ACC112 (cell line): ENCODE measurements around the gene NBR1.
"Not testable (repeated sequence)": the region's sequence is repeated elsewhere in the genome, so short reads cannot be mapped to it uniquely, and the experiment has no call there.

Experiments used
- H2AFZ ChIP-seq: fragments of 200-600 bp; sonication (generic); one replicate; pipeline ENCODE4 v1.6.0; 2017; ENCODE audit warnings: antibody characterized with exemption, low read length; ENCODE audit not compliant: unreplicated experiment
- H3K27ac ChIP-seq: fragments of 200-600 bp; sonication (generic); 2 replicates; pipeline ENCODE4 v1.5.1; 2014; ENCODE audit warnings: low read depth, mild to moderate bottlenecking, antibody characterized with exemption, low read length, moderate library complexity
- H3K27me3 ChIP-seq: fragments of 200-600 bp; sonication (generic); 2 replicates; pipeline ENCODE4 v1.6.1; 2014; ENCODE audit warnings: mild to moderate bottlenecking, antibody characterized with exemption, low read length, moderate library complexity, mixed read lengths; ENCODE audit not compliant: insufficient read depth
- H3K36me3 ChIP-seq: fragments of 200-600 bp; sonication (generic); 2 replicates; pipeline ENCODE4 v1.6.1; 2016; ENCODE audit warnings: mild to moderate bottlenecking, antibody characterized with exemption, low read length, moderate library complexity, mixed read lengths; ENCODE audit not compliant: insufficient read depth
- H3K4me1 ChIP-seq: fragments of 200-600 bp; sonication (generic); one replicate; pipeline ENCODE4 v1.6.1; 2016; ENCODE audit warnings: low read length, mixed read lengths; ENCODE audit not compliant: insufficient read depth, unreplicated experiment, control insufficient read depth
- H3K4me3 ChIP-seq: fragments of 200-600 bp; sonication (generic); 2 replicates; pipeline ENCODE4 v1.5.1; 2014; ENCODE audit warnings: mild to moderate bottlenecking, low read depth, low read length
- H3K79me2 ChIP-seq: fragments of 200-600 bp; sonication (generic); one replicate; pipeline ENCODE4 v1.6.0; 2016; ENCODE audit warnings: low read length; ENCODE audit not compliant: control insufficient read depth, unreplicated experiment, insufficient read depth

NBR1 gene

GRCh38 chr17:43186656-43187055, 15.6 kb downstream of the NBR1 start:
- not testable (repeated sequence) for H3K79me2 ChIP-seq, H3K4me3 ChIP-seq, H3K4me1 ChIP-seq, H2AFZ ChIP-seq, H3K27ac ChIP-seq, H3K27me3 ChIP-seq
- peaks cover 28% of the 10 kb centered on the region for H3K36me3 ChIP-seq

- Histone ChIP-seq H3K27me3 (no peaks in the 10 kb centered on the region), H2AFZ (no peak overlapping the region), H3K4me3 (no peak overlapping the region), H3K36me3 (peaks cover 50% of the 10 kb centered on the region), H3K27ac (no peak overlapping the region), H3K79me2 (no peaks in the 10 kb centered on the region), H3K4me1 (no peaks in the 10 kb centered on the region)
Measured at GRCh38 chr17:43193251-43193650, 22.2 kb downstream of the NBR1 start.

GRCh38 chr17:43199633-43200032, 28.6 kb downstream of the NBR1 start:
- peaks cover 31% of the 10 kb centered on the region for H3K36me3 ChIP-seq
- no peaks in the 10 kb centered on the region for H3K4me1 ChIP-seq
- no peak overlapping the region for H3K4me3 ChIP-seq
- H2AFZ ChIP-seq: no peak overlapping the region
- H3K79me2 ChIP-seq: no peaks in the 10 kb centered on the region
- H3K27me3 ChIP-seq: no peaks in the 10 kb centered on the region
- no peak overlapping the region for H3K27ac ChIP-seq

GRCh38 chr17:43200127-43200526, 29.1 kb downstream of the NBR1 start:
- no peak overlapping the region for H3K4me3 ChIP-seq
- peaks cover 26% of the 10 kb centered on the region for H3K36me3 ChIP-seq
- no peaks in the 10 kb centered on the region for H3K27me3 ChIP-seq
- no peak overlapping the region for H3K27ac ChIP-seq
- H2AFZ ChIP-seq: no peak overlapping the region
- H3K4me1 ChIP-seq: no peaks in the 10 kb centered on the region
- H3K79me2 ChIP-seq: no peaks in the 10 kb centered on the region

GRCh38 chr17:43203013-43203412, 32.0 kb downstream of the NBR1 start:
- H3K79me2 ChIP-seq, H3K4me3 ChIP-seq, H3K27ac ChIP-seq, H2AFZ ChIP-seq, H3K27me3 ChIP-seq, H3K4me1 ChIP-seq: not testable (repeated sequence)
- peaks cover 24% of the 10 kb centered on the region for H3K36me3 ChIP-seq

GRCh38 chr17:43210576-43210975, 39.6 kb downstream of the NBR1 start:
- Histone ChIP-seq H3K27me3 (no peaks in the 10 kb centered on the region), H2AFZ (no peak overlapping the region), H3K79me2 (peaks cover 15% of the 10 kb centered on the region), H3K4me3 (peak overlapping the region; percentile 96), H3K4me1 (peaks cover 27% of the 10 kb centered on the region), H3K27ac (0 out of 2 replicates have a peak overlapping the region, but pooled peaks have one; percentile 83), H3K36me3 (peaks cover 24% of the 10 kb centered on the region; the same call in 1 of the 2 replicates)

- Histone ChIP-seq H2AFZ (peak overlapping the region; percentile 78), H3K79me2 (peaks cover 15% of the 10 kb centered on the region), H3K4me1 (peaks cover 27% of the 10 kb centered on the region), H3K36me3 (peaks cover 28% of the 10 kb centered on the region; the same call in 1 of the 2 replicates), H3K27ac (peak overlapping the region; percentile 83), H3K27me3 (no peaks in the 10 kb centered on the region), H3K4me3 (peak overlapping the region; percentile 96)
Measured at GRCh38 chr17:43211123-43211479, 40.1 kb downstream of the NBR1 start.

GRCh38 chr17:43211480-43212402, 40.7 kb downstream of the NBR1 start, which contains the start of gene TMEM106A:
TSS of gene TMEM106A (plus strand) at chr17:43211875. CDS start at chr17:43213042, 1,167 bp downstream.
- H3K27ac ChIP-seq: peak within 1 kb of the TSS; percentile 83
- peak within 1 kb of the TSS; percentile 87 for H2AFZ ChIP-seq
- peaks cover 15% of the 10 kb centered on the region for H3K79me2 ChIP-seq
- no peaks in the 10 kb centered on the region for H3K27me3 ChIP-seq
- peak within 1 kb of the TSS; percentile 96 for H3K4me3 ChIP-seq
- peaks cover 27% of the 10 kb centered on the region for H3K4me1 ChIP-seq
- peaks cover 34% of the 10 kb centered on the region; the same call in 1 of the 2 replicates for H3K36me3 ChIP-seq

- Histone ChIP-seq H3K36me3 (peaks cover 31% of the 10 kb centered on the region; the same call in 1 of the 2 replicates), H3K79me2 (peaks cover 15% of the 10 kb centered on the region), H2AFZ (peak overlapping the region; percentile 1), H3K27me3 (no peaks in the 10 kb centered on the region), H3K4me1 (peaks cover 27% of the 10 kb centered on the region), H3K27ac (peak overlapping the region; percentile 42), H3K4me3 (peak overlapping the region; percentile 96)
Measured at GRCh38 chr17:43212641-43213490, 41.9 kb downstream of the NBR1 start.

- Histone ChIP-seq H3K36me3 (peaks cover 24% of the 10 kb centered on the region; the same call in 1 of the 2 replicates), H3K79me2 (peaks cover 15% of the 10 kb centered on the region), H2AFZ (no peak overlapping the region), H3K4me1 (peaks cover 27% of the 10 kb centered on the region), H3K27me3 (no peaks in the 10 kb centered on the region), H3K27ac (no peak overlapping the region), H3K4me3 (peak overlapping the region; percentile 96)
Measured at GRCh38 chr17:43213545-43213944, 42.5 kb downstream of the NBR1 start.
